GM18502 (cell line): ENCODE data around the gene MAFF.
"Not testable (repeated sequence)": the region's sequence is repeated elsewhere in the genome, so short reads cannot be mapped to it uniquely, and the experiment has no call there.

ENCODE experiments used
- ATAC-seq: cut with Tn5 transposase; IDR thresholded peaks from one replicate; pipeline ENCODE4 v1.9.1; 2021; ENCODE audit warnings: mild to moderate bottlenecking; ENCODE audit not compliant: unreplicated experiment, poor library complexity

The MAFF gene

GRCh38 chr22:38177044-38177443 is 24.8 kb upstream of the MAFF start:
- ATAC-seq = no peak

DNA sequence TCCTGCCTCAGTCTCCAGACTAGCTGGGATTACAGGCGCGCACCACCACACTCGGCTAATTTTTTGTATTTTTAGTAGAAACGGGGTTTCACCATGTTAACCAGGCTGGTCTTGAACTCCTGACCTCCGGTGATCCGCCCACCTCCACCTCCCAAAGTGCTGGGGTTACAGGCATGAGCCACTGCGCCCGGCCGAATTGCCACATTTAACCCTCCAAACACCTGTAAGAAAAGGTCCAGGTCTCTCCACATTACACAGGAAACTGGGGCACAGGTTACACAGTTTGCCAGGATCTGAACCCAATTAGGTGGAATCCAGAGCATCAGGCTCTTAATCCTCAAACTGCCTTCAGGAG is 24.2 kb upstream of the MAFF start:
- not testable (repeated sequence) for ATAC-seq

GRCh38 chr22:38177926-38178604 is 23.7 kb upstream of the MAFF start:
- ATAC-seq = no peak

DNA sequence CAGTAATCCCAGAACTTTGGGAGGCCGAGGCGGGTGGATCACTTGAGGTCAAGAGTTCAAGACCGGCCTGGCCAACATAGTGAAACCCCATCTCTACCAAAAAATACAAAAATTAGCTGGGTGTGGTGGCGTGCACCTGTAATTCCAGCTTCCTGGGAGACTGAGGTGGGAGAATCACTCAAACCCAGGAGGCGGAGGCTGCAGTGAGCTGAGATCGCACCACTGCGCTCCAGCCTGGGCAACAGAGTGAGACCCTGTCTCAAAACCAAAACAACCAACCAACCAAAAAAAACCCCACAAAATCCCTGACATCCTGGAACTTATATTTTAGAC is 23.2 kb upstream of the MAFF start:
- not testable (repeated sequence) for ATAC-seq

DNA sequence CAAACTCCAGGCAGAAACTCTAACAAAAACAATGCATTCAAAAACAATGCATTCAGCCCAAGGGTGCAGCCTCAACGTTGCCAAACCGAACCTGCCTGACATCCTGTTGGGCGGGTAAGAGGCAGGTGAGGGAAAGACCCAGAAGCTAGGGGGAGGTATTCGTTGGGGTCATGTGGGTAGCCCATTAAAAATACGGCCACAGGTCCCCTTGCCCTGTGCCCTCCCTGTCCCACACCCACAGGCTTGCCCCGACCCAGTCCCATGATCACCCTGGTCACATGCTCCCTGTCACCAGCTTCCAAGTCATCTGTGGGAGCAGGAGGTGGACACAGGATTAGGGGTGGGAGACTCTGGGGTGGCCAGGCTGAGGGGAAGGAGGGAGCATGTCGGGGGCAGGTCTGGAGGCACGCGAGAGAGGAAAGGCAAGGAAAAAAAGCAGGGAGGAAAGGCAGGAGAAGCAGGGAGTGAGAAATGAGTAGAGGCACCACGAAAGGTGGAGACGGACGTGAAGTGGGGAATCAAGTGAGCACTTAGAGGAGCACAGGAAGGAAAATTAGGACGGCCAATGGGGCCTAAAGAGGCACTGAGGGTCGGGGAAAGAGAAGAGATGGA is 20.8 kb upstream of the MAFF start:
- ATAC-seq = peak; percentile 33

DNA sequence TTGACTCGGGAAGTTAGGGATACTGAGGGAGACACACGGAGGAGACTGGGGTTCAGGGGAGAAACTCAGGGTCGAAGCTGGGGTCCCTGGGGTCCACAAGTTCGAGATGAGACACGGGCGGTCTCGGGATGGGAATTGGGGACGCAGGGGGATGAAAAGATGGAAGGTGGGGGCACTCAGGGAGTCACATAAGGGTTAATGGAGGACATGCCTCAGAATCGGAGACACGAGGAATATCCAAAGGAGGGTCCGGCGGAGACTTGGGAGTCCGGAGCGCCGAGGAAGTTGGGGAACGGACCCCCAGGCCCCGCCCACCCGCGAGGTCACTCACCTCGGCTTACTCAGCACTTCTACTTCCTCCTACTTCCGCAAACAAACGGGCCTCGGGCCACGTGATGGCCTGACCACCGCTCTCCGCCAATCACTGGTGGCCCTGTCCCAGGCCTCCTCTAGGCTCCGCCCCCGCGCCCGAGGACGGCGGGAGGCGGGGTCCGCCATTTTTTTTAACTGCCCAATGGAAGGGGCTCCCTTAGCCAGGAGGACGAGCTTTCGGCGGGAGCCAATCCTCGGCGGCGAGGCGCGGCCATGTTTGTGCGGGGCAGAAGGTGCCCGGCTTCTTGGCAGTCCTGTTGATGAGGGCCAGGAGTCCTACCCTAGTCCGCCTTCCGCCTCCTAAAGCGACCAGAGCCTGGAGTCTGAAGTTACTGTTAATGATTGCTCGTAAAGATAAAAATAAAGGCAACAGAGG is 20.2 kb upstream of the MAFF start, which contains the start of gene PLA2G6:
TSS of gene PLA2G6 (minus strand) at position 378 of the 748 bp plus-strand sequence. CDS start 12,404 bp downstream, outside the sequence.
- ATAC-seq = peak; percentile 90

- no peak for ATAC-seq
Observed at GRCh38 chr22:38184788-38185187, 17.0 kb upstream of the MAFF start.

- no peak for ATAC-seq
Observed at GRCh38 chr22:38186429-38186828, 15.4 kb upstream of the MAFF start.

- no peak for ATAC-seq
Observed at GRCh38 chr22:38187413-38188212, 14.2 kb upstream of the MAFF start.

GRCh38 chr22:38189104-38189503 is 12.7 kb upstream of the MAFF start:
- no peak for ATAC-seq

GRCh38 chr22:38190581-38190980 is 11.2 kb upstream of the MAFF start:
- no peak for ATAC-seq

DNA sequence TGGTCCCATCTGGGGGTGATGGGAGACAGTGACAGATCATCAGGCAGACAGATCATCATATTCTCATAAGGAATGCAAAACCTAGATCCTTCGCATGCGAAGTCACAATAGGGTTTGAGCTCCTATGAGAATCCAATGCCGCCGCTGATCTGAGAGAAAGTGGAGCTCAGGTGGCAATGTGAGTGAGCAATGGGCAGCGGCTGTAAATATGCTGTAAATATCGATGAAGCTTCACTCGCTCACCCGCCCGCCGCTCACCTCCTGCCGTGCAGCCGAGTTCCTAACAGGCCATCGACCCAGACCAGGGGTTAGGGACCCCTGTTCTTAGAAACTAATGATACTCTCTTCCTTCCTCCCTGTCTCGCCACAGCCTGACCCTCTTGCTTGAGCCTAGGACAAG is 10.7 kb upstream of the MAFF start:
- ATAC-seq = no peak

- ATAC-seq = no peak
Observed at GRCh38 chr22:38191731-38192474, 9.9 kb upstream of the MAFF start.

- ATAC-seq = no peak
Observed at GRCh38 chr22:38192475-38192863, 9.3 kb upstream of the MAFF start.

DNA sequence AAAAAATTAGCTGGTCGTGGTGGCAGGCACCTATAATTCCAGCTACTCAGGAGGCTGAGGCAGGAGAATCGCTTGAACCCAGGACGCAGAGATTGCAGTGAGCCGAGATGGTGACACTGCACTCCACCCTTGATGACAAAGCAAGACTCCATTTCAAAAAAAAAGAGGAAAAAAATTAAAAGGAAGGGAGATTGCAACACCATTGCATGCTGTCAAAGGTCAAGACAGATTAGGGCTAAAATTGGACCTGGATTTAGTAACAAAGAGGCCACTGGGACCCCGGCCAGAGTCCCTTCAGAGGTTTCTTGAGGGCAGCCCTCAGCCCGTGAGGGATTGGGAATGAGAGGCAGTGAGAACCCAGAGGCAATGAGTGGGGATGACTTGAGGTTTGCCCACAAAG is 8.2 kb upstream of the MAFF start:
- ATAC-seq = no peak

GRCh38 chr22:38196791-38197419 is 4.9 kb upstream of the MAFF start:
- no peak for ATAC-seq

- no peak for ATAC-seq
Observed at GRCh38 chr22:38199826-38200559, 1.8 kb upstream of the MAFF start.

DNA sequence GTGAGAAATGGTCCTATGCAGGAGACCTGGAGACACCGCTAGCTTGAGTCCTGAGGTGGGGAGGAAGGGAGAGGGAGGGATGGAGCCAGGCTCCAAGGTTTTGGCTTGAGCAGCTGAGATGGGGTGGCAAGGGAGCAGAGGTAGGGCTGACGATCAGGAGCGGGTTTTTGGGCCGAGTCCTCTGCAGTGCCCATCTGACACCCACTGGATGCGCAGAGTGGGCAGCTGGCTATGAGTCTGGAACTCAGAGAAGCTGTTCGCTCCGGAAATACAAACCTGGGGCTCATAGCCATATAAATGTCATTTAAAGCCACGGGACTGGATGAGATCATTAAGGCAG is 453 bp upstream of the MAFF start:
- ATAC-seq = no peak

GRCh38 chr22:38202437-38203089 is 769 bp downstream of the MAFF start:
- ATAC-seq = peak; percentile 25
